Thymus (tissue), 11 donors: Measurements from ENCODE around the gene LAMA5. TPM values are rescaled to one million over a fixed set of nuclear protein-coding genes. Genes with fewer than 3 reads are reported as not detected.

ENCODE experiments used
- DNase-seq, 9 donors: peaks; one replicate each; pipeline ENCODE4 v3.0.0-alpha.2; 2013; ENCODE audit warnings: low spot score in 9 of 9, low read depth in 6 of 9, missing footprints in 1 of 9
- H3K27ac ChIP-seq, 2 donors: one replicate each; pipeline ENCODE4 v1.5.1; 2013; ENCODE audit warnings: control low read depth in 1 of 2, low read depth in 1 of 2, low read length in 1 of 2, mild to moderate bottlenecking in 1 of 2, moderate library complexity in 1 of 2
- H3K27me3 ChIP-seq, 2 donors: one replicate each; pipeline ENCODE4 v1.5.1; 2013; ENCODE audit warnings: low read length in 1 of 2; ENCODE audit not compliant: control insufficient read depth in 2 of 2, insufficient read depth in 1 of 2
- H3K36me3 ChIP-seq, 2 donors: one replicate each; pipeline ENCODE4 v1.5.1; 2013; ENCODE audit warnings: low read length in 1 of 2, mild to moderate bottlenecking in 1 of 2, moderate library complexity in 1 of 2; ENCODE audit not compliant: control insufficient read depth in 2 of 2, insufficient read depth in 2 of 2
- H3K4me1 ChIP-seq, 2 donors: one replicate each; pipeline ENCODE4 v1.5.1; 2013; ENCODE audit warnings: low read length in 2 of 2; ENCODE audit not compliant: control insufficient read depth in 2 of 2, insufficient read depth in 2 of 2
- H3K4me3 ChIP-seq, 2 donors: one replicate each; pipeline ENCODE4 v1.5.1; 2013; ENCODE audit warnings: low read length in 2 of 2, control low read depth in 1 of 2, mild to moderate bottlenecking in 1 of 2
- H3K9me3 ChIP-seq, 2 donors: one replicate each; pipeline ENCODE4 v1.5.1; 2013; ENCODE audit warnings: low read length in 1 of 2, mild to moderate bottlenecking in 1 of 2; ENCODE audit not compliant: control insufficient read depth in 2 of 2, insufficient read depth in 1 of 2
- WGBS: extraction: QIAGEN DNeasy Blood & Tissue Kit; methylation state at CpG from one replicate; pipeline ENCODE4 v1.1.7; 2013; 5-methylcytosine and 5-hydroxymethylcytosine counted together
- polyA plus RNA-seq: library from polyadenylated mRNA; stranded (reverse); fragments of 200-250 nt; gene quantifications from one replicate; pipeline ENCODE4 v1.2.3, GENCODE V29; 2013
- total RNA-seq: library from RNA; stranded (reverse); fragments of 120-200 nt; gene quantifications from one replicate; pipeline ENCODE4 v1.2.4, GENCODE V29; 2013
- donor health status: healthy.

Gene LAMA5
- total and polyA plus RNA-seq, 2 donors, result 12.8 to 155 TPM

DNA sequence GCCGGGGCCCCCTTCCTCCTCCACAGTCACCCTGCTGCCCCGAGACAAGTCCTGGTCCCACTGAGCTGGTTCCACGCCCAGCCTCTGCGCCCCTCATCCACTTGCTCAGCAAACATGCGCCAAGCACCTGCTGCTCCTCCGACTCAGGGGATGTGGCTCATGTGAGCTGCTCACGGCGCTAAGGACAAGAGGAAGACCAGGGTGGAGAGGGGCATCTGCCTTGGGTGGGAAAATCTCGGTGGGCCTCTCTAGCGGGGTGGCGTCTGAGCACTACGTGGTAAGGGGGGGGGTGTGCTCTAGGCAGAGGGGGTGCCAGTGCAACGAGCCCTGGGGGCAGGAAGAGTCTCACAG lies 4.5 kb downstream of the LAMA5 start:
- Histone ChIP-seq H3K36me3 (no peaks in the 10 kb centered on the region), H3K27me3 (peaks cover 26 to 33% of the 10 kb centered on the region in 2 donors), H3K9me3 (no peaks in the 10 kb centered on the region), H3K27ac (no peak overlapping the region), H3K4me1 (peaks cover 0 to 16% of the 10 kb centered on the region in 2 donors), H3K4me3 (no peak overlapping the region)
- no peak for DNase-seq
- WGBS, result 65% methylated on average over 13 of the region's 13 CpGs

DNA sequence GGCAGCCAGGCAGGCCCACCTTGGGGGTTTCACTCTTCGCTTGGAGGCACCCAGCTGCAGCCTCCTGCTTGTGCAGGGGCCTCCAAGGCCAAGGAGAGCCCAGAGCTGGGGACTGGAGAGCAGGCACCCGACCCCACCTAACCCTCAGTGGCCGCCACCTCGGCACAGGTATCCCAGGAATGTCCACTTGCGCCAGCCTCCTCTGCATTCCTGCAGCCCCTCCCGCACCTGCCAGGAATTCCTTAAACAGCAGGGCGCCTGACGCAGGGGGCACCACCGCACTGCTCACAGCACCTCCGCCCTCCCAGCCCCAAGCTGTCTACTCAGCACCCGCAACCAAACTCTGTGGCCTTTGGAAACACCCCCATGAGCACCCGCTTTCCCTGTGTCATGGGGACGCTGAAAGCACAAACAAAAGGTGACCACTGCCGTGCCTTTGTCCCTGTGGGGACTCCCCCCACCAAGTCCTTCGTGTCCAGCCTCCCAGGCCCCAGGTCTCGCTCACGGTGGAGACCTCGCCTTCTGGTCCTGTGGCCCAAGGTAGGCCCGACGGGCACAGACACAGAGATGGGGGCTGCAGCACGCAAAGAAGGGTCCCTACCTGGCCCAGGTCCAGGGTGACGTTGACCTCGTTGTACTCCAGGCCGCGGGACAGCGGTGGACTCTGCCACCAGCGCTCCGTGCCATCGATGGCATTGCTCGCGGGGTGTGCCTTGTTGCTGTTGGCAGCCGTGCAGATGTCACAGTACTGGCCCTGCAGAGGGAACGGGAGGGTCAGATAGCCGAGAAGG lies 5.1 kb downstream of the LAMA5 start:
- Histone ChIP-seq H3K4me3 (no peak overlapping the region), H3K36me3 (no peaks in the 10 kb centered on the region), H3K9me3 (no peaks in the 10 kb centered on the region), H3K27me3 (peaks cover 21 to 33% of the 10 kb centered on the region in 2 donors), H3K27ac (peak overlapping the region in 1 of 2 donors; percentile 8), H3K4me1 (peaks cover 0 to 21% of the 10 kb centered on the region in 2 donors)
- DNase-seq, result no peak
- WGBS, result 94% methylated on average over 34 of the region's 34 CpGs

DNA sequence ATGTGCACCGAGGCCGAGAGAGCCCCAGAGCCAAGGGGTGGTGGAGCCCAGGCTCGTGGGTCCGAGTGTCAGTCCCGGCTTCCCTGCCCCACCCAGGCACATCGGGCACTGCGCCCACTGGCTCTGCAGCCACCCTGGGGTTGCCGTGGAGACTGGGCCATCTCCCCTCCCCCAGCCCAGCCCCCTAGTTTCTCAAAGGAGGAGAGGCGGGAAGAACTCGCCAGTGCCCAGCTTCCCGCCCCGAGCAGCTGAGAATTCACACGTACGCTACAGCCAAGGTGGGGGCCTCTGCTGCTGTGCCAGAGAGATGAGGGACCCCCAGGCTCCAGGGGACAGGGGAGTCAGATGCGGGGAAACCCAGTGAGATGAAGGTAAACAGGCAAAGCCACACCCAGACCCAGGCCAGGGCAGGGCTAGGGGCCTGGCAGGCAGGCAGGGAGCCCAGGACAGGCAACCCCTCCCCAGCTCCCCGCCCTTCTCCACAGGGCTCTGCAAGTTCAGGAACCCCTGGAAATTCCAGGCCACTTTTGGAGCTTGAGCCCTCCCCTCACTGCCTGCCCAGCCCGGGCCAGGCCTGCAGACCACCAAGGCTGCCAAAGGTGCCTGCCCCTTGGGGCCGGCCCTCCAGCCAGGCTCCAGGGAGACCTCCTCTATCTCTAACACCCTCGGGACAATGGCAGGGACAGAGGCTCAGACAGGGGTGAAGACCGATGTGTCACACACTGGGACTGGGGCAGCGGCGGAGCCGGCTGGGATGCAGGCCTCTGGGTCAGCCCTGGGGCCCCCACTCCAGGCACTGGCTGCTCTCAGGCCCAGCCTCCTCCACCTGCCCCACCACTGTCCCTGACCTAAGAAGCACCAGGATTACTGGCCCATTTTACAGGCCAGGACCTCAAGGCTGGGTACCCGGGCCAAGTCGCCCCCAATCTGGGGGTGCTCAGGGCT lies 6.0 kb downstream of the LAMA5 start:
- peak overlapping the region in 1 of 2 donors; percentile 69 for H3K27ac ChIP-seq
- peaks cover 12 to 28% of the 10 kb centered on the region in 2 donors for H3K27me3 ChIP-seq
- H3K4me3 ChIP-seq, result no peak overlapping the region
- H3K4me1 ChIP-seq, result peaks cover 0 to 24% of the 10 kb centered on the region in 2 donors
- no peaks in the 10 kb centered on the region for H3K9me3 ChIP-seq
- no peaks in the 10 kb centered on the region for H3K36me3 ChIP-seq
- WGBS, result 88% methylated on average over 25 of the region's 25 CpGs
- no peak for DNase-seq

DNA sequence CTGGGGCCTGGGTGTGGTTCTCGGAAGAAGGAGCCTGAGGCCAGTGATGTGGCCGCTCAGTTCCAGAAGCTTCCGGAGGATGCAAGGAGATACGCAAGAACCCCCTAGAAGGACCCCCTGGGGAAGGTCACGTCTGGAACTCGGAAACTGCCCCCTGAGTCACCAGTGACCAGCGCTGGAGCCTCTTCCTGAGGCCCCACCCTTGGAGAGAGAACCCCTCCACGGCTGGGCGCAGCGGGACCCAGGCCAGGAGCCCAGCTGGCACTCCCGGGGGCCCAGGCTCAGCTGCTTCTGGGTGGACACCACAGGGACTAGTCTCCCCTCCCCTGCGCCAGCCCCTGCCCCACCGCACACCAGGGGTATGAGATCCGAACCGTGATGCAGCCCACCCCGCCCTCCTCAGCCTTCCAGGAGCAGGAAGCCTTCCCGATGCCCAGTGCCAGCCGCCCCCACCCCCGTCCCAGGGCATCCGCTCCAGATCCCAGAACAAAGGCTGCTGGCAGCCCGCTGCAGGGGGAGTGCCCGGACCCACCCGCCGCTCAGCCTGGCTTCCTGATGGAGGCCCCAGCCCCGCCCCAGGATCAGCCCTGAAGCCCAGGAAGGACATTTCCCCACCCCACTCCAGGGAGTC lies 7.5 kb downstream of the LAMA5 start:
- no peaks in the 10 kb centered on the region for H3K9me3 ChIP-seq
- H3K36me3 ChIP-seq, result no peaks in the 10 kb centered on the region
- no peak for DNase-seq
- H3K27me3 ChIP-seq, result peaks cover 0 to 13% of the 10 kb centered on the region in 2 donors
- H3K27ac ChIP-seq, result peak overlapping the region in 1 of 2 donors; percentile 49
- H3K4me1 ChIP-seq, result peaks cover 0 to 29% of the 10 kb centered on the region in 2 donors
- H3K4me3 ChIP-seq, result no peak overlapping the region
- 92% methylated on average over 25 of the region's 25 CpGs for WGBS

DNA sequence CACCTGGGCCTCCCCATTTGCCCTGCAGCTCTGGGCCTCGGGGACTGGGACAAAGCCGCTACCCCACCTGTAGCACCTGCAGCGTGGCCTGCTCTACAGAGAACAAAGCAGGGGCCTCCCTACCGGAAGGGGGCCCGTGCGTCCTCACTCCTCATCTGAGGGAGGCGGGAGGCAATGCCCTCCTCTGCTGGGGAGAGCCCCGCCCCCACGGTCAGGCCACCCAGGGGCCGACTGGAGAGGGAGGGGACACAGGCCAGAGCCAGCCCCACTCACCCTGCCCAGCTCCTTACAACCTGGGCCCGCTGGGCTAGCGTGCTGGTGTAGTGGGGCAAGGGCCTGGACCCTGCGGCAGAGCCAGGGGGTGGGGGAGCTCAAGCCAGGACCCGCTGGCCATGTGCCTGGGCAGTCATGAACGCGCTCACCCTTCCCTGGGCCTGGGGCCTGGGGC lies 8.0 kb downstream of the LAMA5 start:
- Histone ChIP-seq H3K4me1 (peaks cover 0 to 29% of the 10 kb centered on the region in 2 donors), H3K36me3 (no peaks in the 10 kb centered on the region), H3K4me3 (no peak overlapping the region), H3K9me3 (no peaks in the 10 kb centered on the region), H3K27me3 (peaks cover 0 to 7% of the 10 kb centered on the region in 2 donors), H3K27ac (peak overlapping the region in 1 of 2 donors; percentile 69)
- DNase-seq, result no peak
- WGBS, result 89% methylated on average over 16 of the region's 16 CpGs

DNA sequence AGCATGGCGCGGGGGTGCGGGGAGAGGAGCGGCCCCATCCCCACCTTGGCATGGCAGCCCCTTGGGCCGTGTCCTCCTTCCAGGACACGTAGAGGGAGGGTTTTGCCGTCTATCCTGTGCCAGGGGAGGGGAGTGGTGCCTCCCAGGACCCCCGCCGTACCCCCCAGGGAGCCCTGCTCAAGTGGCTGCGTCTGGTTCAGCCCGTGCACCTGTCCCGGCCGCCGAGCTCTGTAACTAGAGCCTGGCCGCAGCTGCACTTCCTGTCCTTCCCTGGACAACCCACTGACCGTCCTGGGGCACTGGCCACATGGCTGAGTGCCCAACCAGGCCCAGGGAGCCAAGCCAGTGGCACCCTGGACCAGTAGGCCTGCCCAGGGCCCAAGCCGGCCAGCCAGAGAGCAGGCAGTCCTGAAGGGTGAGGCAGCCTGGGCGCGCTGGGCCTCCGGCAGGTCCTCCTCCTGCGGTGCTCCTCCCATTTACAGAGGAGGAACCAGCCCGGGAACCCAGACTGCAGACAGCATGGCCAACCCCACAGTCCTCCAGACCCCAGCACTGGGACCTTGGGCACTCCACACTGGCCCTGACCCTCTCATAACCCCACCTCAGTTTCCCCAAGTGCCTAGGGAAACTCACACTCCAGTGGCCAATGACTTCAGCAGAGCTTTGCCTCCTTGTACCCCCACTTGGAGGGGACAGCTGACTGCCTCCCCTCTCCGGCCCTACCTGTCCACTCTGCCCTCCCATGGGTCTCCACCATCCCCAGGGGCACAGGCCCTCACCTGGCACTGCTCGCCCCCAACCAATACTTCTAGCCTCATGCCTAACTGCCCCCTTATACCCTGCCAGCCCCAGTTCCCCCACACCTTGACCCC lies 8.7 kb downstream of the LAMA5 start:
- Histone ChIP-seq H3K9me3 (no peaks in the 10 kb centered on the region), H3K36me3 (no peaks in the 10 kb centered on the region), H3K27ac (peak overlapping the region in 1 of 2 donors; percentile 15), H3K4me3 (no peak overlapping the region), H3K4me1 (peaks cover 0 to 29% of the 10 kb centered on the region in 2 donors), H3K27me3 (peaks cover 0 to 5% of the 10 kb centered on the region in 2 donors)
- no peak for DNase-seq
- 88% methylated on average over 24 of the region's 24 CpGs for WGBS

DNA sequence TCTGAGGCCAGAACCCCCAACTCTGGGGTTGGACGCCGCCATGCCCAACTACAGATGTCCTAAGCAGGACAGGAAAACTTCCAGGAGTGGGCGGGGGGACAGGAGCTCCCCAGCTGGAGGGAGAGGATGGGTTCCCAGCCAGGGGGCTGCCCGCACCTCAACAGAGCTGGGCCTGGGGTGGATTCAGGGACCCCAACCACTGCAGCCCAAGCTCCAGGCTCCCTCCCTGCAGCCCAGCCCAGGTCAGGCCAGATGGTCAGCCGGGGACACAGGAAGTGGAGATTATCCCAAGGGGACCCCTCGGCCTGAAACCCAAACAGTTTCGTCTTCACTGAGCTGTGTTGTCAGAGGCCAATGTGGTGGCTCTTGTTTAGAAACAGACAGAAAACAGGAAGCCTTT lies 9.4 kb downstream of the LAMA5 start:
- Histone ChIP-seq H3K27ac (peak overlapping the region in 1 of 2 donors; percentile 31), H3K9me3 (no peaks in the 10 kb centered on the region), H3K4me3 (no peak overlapping the region), H3K27me3 (peaks cover 0 to 5% of the 10 kb centered on the region in 2 donors), H3K36me3 (no peaks in the 10 kb centered on the region), H3K4me1 (peaks cover 0 to 25% of the 10 kb centered on the region in 2 donors)
- DNase-seq, result no peak
- WGBS, result 79% methylated on average over 7 of the region's 7 CpGs

DNA sequence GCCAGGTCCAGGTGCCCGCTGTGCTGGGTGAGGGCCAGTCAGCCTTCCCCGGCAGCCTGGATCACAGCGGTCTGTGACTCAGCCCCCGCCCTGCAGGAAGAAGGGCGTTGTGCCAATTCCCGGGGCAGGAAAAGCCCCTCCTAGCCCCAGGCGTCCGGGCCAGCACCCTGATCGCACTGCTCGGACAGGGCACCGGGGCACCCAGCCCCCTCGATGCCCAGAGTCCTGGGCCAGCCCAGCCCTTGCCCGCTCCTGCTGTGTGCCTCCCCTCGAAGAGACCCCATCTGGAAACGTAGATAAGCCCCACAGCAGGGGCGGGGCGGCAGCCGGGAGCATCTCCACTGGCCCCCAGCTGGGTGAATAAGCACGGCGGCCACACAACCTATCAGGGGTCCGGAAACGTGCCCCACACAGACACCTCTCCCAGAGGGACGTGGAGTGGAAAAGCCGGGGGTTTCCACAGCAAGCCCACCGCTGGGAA lies 9.9 kb downstream of the LAMA5 start:
- DNase-seq, result no peak
- peaks cover 0 to 25% of the 10 kb centered on the region in 2 donors for H3K4me1 ChIP-seq
- no peak overlapping the region for H3K27ac ChIP-seq
- peaks cover 0 to 5% of the 10 kb centered on the region in 2 donors for H3K27me3 ChIP-seq
- H3K9me3 ChIP-seq, result no peaks in the 10 kb centered on the region
- no peaks in the 10 kb centered on the region for H3K36me3 ChIP-seq
- 39% methylated on average over 25 of the region's 25 CpGs for WGBS
- H3K4me3 ChIP-seq, result no peak overlapping the region
